Calu3 (cell line): ENCODE data around the gene PLEKHA5. TPM values are rescaled to one million over a fixed set of nuclear protein-coding genes. Genes with fewer than 3 reads are reported as not detected.
A peak's percentile ranks its signal among the peaks of the same experiment; 100 is the strongest.

Experiments
- BruUV-seq: library from RNA; stranded (reverse); fragments of 400-500 nt; replicated peaks from 2 replicates; lab custom pipeline; 2021; lab: Mats Ljungman, UMichigan
- CTCF ChIA-PET: fragments of 300-600 bp; sonication (Branson Sonifier 250); formaldehyde crosslinking; loops from one replicate; lab custom pipeline; 2022; ENCODE audit warnings: antibody characterized with exemption; lab: Charles Lee
- DNase-seq: peaks from one replicate; pipeline ENCODE4 v3.0.0; 2022
- H3K27ac Mint-ChIP-seq: one replicate; pipeline ENCODE4 v1.8.0; 2022; ENCODE audit warnings: mixed read lengths; ENCODE audit not compliant: unreplicated experiment
- H3K27me3 Mint-ChIP-seq: one replicate; pipeline ENCODE4 v1.8.0; 2022; ENCODE audit warnings: mixed read lengths; ENCODE audit not compliant: unreplicated experiment
- H3K36me3 Mint-ChIP-seq: one replicate; pipeline ENCODE4 v1.8.0; 2022; ENCODE audit warnings: mild to moderate bottlenecking, moderate library complexity, mixed read lengths; ENCODE audit not compliant: insufficient read depth, unreplicated experiment
- H3K4me1 Mint-ChIP-seq: one replicate; pipeline ENCODE4 v1.8.0; 2022; ENCODE audit warnings: mild to moderate bottlenecking, low read depth, mixed read lengths; ENCODE audit not compliant: unreplicated experiment
- H3K4me3 Mint-ChIP-seq: one replicate; pipeline ENCODE4 v1.8.0; 2022; ENCODE audit warnings: mild to moderate bottlenecking, low read depth, moderate library complexity, mixed read lengths; ENCODE audit not compliant: unreplicated experiment
- H3K9me3 Mint-ChIP-seq: one replicate; pipeline ENCODE4 v1.8.0; 2022; ENCODE audit warnings: low read depth, mixed read lengths; ENCODE audit not compliant: unreplicated experiment
- intact Hi-C: fragments of 100-400 bp; cut with micrococcal nuclease; formaldehyde crosslinking; loops from one replicate; pipeline ENCODE4 v1.10.0; 2022; ENCODE audit not compliant: unreplicated experiment
- total RNA-seq: library from RNA; stranded (reverse); gene quantifications from 2 replicates; pipeline ENCODE4 v1.2.3, GENCODE V29; 2022
- TF ChIP-seq, protein P1 (sequence below): fragments of 200-600 bp; IDR thresholded peaks from one replicate; pipeline ENCODE4 v1.8.0; 2022; ENCODE audit warnings: antibody characterized with exemption; ENCODE audit not compliant: unreplicated experiment

The PLEKHA5 gene
- total RNA-seq, 1 experiment from 2014 or later = 57.9 TPM

DNA sequence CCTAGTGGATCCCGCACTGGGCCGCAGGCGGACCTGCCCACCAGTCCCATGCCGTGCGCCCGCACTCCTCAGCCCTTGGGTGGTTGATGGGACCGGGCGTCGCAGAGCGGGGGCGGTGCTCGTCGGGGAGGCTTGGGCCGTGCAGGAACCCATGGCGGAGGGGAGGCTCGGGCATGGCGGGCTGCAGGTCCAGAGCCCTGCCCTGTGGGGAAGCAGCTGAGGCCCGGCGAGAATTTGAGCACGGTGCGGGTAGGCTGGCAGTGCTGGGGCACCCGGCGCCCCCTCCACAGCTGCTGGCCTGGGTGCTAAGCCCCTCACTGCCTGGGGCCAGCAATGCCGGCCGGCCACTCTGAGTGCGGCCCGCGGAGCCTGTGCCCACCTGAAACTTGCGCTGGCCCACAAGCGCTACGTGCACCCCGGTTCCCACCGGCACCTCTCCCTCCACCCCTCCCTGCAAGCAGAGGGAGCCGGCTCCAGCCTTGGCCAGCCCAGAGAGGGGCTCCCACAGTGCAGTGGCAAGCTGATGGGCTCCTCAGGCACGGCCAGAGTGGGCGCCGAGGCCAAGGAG lies 100.8 kb downstream of the PLEKHA5 start:
- H3K9me3 Mint-ChIP-seq = no peaks in the 10 kb centered on the region
- intact Hi-C loops = no loop called here
- H3K4me1 Mint-ChIP-seq = peaks cover 33% of the 10 kb centered on the region
- TF ChIP-seq, protein P1, sequence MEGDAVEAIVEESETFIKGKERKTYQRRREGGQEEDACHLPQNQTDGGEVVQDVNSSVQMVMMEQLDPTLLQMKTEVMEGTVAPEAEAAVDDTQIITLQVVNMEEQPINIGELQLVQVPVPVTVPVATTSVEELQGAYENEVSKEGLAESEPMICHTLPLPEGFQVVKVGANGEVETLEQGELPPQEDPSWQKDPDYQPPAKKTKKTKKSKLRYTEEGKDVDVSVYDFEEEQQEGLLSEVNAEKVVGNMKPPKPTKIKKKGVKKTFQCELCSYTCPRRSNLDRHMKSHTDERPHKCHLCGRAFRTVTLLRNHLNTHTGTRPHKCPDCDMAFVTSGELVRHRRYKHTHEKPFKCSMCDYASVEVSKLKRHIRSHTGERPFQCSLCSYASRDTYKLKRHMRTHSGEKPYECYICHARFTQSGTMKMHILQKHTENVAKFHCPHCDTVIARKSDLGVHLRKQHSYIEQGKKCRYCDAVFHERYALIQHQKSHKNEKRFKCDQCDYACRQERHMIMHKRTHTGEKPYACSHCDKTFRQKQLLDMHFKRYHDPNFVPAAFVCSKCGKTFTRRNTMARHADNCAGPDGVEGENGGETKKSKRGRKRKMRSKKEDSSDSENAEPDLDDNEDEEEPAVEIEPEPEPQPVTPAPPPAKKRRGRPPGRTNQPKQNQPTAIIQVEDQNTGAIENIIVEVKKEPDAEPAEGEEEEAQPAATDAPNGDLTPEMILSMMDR = no peak
- H3K27me3 Mint-ChIP-seq = no peaks in the 10 kb centered on the region
- BruUV-seq = no TSS peak
- DNase-seq = no peak
- H3K36me3 Mint-ChIP-seq = no peaks in the 10 kb centered on the region
- CTCF ChIA-PET = no interaction called here
- no peak overlapping the region for H3K4me3 Mint-ChIP-seq
- no peak overlapping the region for H3K27ac Mint-ChIP-seq

DNA sequence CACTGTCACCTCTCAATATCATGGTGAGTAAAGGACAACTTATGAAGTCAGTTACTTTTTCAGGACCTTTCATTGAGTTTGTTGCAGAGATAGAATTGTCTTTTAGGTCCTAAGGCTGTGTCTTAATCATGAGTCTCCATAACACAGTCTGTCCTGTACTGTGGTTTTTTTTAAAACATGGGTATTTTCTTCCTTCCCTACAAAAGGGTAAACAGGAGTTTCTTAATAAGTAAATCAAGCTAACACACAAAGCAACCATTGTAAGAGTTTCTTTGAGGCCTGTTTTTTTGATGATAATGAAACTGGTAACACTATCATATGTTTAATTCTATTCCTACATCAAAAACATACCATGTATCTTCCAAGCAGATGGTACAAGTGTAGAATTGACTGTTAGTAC lies 101.4 kb downstream of the PLEKHA5 start:
- intact Hi-C loops = no loop called here
- no peaks in the 10 kb centered on the region for H3K9me3 Mint-ChIP-seq
- no peak overlapping the region for H3K4me3 Mint-ChIP-seq
- H3K27ac Mint-ChIP-seq = no peak overlapping the region
- H3K36me3 Mint-ChIP-seq = no peaks in the 10 kb centered on the region
- no TSS peak for BruUV-seq
- no peak for DNase-seq
- TF ChIP-seq, protein P1 = no peak
- no peaks in the 10 kb centered on the region for H3K27me3 Mint-ChIP-seq
- peaks cover 38% of the 10 kb centered on the region for H3K4me1 Mint-ChIP-seq
- CTCF ChIA-PET = no interaction called here

DNA sequence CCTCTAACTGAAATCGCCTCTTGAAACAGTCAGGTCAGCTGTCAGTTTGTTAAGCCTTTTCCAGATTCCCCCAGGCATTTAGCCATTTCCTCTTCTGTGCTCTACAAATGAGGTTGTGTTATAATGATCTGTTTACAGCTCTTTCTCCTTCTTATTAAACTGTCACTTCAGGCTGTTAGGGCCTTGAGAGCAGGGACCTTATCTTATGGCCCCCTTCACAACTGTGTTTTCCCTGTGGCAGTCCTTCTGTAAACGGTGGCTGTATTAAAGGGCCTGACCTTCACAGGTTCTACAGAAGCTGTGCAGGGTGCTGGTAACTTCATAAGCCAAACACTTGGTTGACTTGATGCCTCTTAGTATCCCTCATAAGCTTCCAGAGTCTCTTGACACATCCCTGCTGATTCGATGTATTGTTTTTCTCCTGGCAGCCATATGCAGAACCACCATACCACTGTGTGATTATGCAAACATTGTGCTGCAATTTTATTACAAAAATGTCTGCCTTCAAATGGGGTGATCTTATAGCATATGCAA lies 104.7 kb downstream of the PLEKHA5 start:
- CTCF ChIA-PET = no interaction called here
- Mint-ChIP-seq H3K36me3 (no peaks in the 10 kb centered on the region), H3K4me1 (peaks cover 24% of the 10 kb centered on the region), H3K9me3 (no peaks in the 10 kb centered on the region), H3K27ac (peak overlapping the region; percentile 35), H3K4me3 (no peak overlapping the region), H3K27me3 (no peaks in the 10 kb centered on the region)
- no peak for DNase-seq
- intact Hi-C loops = no loop called here
- TF ChIP-seq, protein P1 = no peak
- no TSS peak for BruUV-seq

DNA sequence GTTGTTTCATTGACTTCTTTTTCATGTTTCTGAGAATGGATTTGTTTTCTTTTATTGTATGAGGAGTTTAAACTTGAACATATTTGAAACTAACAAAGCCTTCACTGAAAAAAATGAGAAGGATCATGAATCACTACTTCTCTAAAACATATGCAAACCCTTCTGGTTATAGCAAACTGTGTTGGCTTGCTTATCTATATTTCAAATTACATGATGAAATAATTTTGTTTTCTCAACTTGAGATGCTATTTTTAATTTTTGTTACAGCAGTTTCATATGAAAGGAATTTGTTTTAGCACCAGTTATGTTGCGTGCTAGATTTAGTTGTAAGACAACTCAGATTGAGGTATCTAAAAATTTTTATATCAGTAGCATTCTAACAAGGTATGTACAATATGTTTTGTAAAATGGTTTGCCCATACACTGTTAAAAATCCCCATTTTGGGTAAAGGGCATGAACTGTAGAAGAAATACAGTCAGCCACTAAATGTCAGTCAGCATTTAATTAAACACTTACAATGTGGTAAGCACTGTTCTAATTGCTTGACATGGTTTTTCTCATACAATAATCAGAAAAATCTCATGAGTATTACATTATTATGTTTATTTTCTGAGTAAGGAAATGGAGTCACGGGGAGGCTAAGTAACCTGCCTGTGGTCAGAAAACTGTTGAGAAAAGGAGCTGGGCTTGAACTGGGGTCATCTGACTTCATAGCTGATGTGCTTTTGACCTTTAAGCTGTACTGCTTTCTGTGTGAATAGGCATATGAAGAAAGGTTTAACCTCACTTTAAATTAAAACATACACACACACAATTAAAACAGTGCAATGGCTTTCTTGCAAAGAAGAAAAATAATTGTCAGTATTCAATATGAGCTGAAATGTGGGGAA lies 105.7 kb downstream of the PLEKHA5 start:
- peaks cover 24% of the 10 kb centered on the region for H3K4me1 Mint-ChIP-seq
- peak overlapping the region; percentile 35 for H3K27ac Mint-ChIP-seq
- H3K27me3 Mint-ChIP-seq = no peaks in the 10 kb centered on the region
- no peaks in the 10 kb centered on the region for H3K36me3 Mint-ChIP-seq
- DNase-seq = no peak
- BruUV-seq = no TSS peak
- H3K9me3 Mint-ChIP-seq = no peaks in the 10 kb centered on the region
- no peak overlapping the region for H3K4me3 Mint-ChIP-seq
- intact Hi-C loops = no loop called here
- TF ChIP-seq, protein P1 = no peak
- CTCF ChIA-PET = interaction anchor here (0.8 kb wide), 1 partner anchor 13 kb away, joined by 3 read pairs; no protein-coding TSS in a partner anchor
